ENCODE measurements around the gene TOB1.

Gene TOB1

DNA sequence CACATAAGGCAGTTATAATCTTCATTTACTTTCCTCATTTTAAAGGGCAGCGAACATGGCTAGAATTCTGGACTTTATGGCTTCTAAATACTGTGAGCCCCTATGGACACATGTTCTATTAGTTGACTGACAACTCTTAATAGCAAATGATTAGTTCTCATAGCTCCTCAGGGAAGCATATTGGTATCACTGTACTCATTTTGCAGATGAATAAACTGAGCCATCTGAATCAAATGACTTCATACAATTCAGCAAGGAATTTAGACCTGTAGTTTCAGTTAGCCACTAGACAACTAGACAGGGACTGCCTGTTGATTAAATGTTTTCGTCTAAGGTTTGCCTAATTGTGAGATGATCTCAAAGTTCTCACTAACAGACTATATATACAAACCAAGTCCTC lies 9.7 kb downstream of the TOB1 start:
- TF ChIP-seq TAF1 (IDR thresholded peaks at IDR 0.05; ENCODE audit: borderline replicate concordance, insufficient read depth, low read length) (no peak), POLR2AphosphoS5 (IDR thresholded peaks at IDR 0.05; ENCODE audit: low read depth, low read length) (no peak), FOXP2 (optimal IDR thresholded peaks at IDR 0.05; ENCODE audit: borderline replicate concordance, extremely low read depth, extremely low read length, insufficient read depth) (no peak), SIN3A (IDR thresholded peaks at IDR 0.05; ENCODE audit: borderline replicate concordance, insufficient read depth, low read length) (no peak)
- TF ChIP-seq, protein P1, sequence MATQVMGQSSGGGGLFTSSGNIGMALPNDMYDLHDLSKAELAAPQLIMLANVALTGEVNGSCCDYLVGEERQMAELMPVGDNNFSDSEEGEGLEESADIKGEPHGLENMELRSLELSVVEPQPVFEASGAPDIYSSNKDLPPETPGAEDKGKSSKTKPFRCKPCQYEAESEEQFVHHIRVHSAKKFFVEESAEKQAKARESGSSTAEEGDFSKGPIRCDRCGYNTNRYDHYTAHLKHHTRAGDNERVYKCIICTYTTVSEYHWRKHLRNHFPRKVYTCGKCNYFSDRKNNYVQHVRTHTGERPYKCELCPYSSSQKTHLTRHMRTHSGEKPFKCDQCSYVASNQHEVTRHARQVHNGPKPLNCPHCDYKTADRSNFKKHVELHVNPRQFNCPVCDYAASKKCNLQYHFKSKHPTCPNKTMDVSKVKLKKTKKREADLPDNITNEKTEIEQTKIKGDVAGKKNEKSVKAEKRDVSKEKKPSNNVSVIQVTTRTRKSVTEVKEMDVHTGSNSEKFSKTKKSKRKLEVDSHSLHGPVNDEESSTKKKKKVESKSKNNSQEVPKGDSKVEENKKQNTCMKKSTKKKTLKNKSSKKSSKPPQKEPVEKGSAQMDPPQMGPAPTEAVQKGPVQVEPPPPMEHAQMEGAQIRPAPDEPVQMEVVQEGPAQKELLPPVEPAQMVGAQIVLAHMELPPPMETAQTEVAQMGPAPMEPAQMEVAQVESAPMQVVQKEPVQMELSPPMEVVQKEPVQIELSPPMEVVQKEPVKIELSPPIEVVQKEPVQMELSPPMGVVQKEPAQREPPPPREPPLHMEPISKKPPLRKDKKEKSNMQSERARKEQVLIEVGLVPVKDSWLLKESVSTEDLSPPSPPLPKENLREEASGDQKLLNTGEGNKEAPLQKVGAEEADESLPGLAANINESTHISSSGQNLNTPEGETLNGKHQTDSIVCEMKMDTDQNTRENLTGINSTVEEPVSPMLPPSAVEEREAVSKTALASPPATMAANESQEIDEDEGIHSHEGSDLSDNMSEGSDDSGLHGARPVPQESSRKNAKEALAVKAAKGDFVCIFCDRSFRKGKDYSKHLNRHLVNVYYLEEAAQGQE (IDR thresholded peaks at IDR 0.05; ENCODE audit: insufficient read depth in 1 of 2, low read depth in 2 of 2, low read length in 2 of 2): no peak

DNA sequence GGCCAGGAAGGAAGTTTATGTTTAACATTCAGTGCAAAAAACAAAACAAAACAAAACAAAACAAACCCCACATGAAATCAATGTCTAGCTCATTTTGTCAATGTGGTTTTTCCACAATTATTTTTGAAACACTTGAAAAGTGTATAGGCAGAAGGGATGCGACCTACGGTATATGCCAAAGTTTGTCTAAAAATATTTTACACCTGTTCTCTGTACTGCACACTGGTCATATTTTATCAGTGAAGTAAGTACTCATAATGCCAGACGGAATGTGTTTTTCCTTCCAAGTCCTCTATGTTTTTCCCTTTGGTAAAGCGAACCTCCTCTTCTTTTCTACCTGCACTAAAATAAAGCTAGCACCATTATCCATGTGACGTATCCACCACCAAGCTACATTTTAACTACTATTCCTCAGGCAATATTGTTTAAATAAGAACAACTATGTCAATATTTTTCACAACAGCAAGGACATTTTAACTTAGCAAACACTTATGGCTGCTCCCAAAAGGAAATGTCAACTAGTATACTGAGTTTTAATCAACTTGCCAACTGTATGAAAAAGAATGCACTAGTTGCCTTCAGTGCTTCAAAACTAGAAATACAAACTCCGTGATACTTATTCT lies 10.3 kb downstream of the TOB1 start:
- TF ChIP-seq, protein P1 (IDR thresholded peaks at IDR 0.05; ENCODE audit: insufficient read depth in 1 of 2, low read depth in 2 of 2, low read length in 2 of 2): no peak
- no peak for TF ChIP-seq POLR2AphosphoS5 (IDR thresholded peaks at IDR 0.05; ENCODE audit: low read depth, low read length)
- TF ChIP-seq SIN3A (IDR thresholded peaks at IDR 0.05; ENCODE audit: borderline replicate concordance, insufficient read depth, low read length): no peak
- TF ChIP-seq TAF1 (IDR thresholded peaks at IDR 0.05; ENCODE audit: borderline replicate concordance, insufficient read depth, low read length): no peak
- TF ChIP-seq FOXP2 (optimal IDR thresholded peaks at IDR 0.05; ENCODE audit: borderline replicate concordance, extremely low read depth, extremely low read length, insufficient read depth): no peak

DNA sequence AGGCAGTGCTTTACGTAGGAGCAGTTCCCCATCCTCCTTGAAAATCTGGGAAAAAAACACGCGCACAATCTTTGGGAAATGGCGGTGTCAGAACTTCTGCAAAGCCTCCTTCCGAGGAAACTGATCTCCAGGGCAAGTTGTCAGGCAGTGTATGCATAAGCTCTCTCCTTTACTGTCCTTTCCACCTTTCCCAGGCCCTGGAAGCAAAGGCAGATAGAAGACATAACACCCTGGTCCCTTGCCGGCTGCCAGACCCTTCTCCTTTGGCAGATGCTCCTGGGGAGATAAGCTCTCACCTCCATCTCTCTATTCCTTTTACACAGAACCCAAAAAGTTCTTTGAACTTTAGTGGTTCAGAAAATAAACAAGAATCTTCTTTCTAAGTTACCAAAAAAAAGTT lies 12.4 kb downstream of the TOB1 start:
- TF ChIP-seq POLR2AphosphoS5 (IDR thresholded peaks at IDR 0.05; ENCODE audit: low read depth, low read length) (no peak), TAF1 (IDR thresholded peaks at IDR 0.05; ENCODE audit: borderline replicate concordance, insufficient read depth, low read length) (no peak), FOXP2 (optimal IDR thresholded peaks at IDR 0.05; ENCODE audit: borderline replicate concordance, extremely low read depth, extremely low read length, insufficient read depth) (no peak), SIN3A (IDR thresholded peaks at IDR 0.05; ENCODE audit: borderline replicate concordance, insufficient read depth, low read length) (no peak)
- TF ChIP-seq, protein P1 (IDR thresholded peaks at IDR 0.05; ENCODE audit: insufficient read depth in 1 of 2, low read depth in 2 of 2, low read length in 2 of 2): no peak

DNA sequence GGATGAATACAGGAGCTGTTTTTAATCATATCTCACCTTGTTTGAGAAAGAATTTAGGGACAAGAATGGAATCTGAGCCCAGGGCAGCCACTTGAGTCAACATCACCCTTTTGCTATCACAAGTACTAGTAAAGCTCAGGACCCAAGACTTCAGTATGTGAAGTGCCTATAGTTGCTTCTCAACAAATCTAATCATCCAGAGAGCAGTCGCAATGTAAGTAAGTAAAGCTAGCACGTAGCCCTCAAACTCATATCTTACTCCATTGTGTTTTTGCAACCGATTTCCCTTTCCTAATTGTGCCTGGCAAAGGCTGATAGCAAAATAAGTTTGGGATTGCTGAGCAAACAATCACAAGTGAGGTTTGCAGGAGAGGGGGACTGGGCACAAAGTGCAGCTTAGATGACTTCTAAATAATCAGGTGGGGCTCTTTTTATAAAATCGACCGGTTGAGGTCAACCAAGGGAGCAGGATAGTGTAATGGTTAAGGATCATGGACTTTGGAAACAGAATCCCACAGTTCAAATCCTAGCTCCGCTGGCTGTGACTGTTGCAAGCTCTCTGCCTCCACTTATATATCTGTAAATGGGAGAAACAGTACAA lies 13.0 kb downstream of the TOB1 start:
- TF ChIP-seq SIN3A (IDR thresholded peaks at IDR 0.05; ENCODE audit: borderline replicate concordance, insufficient read depth, low read length) (no peak), POLR2AphosphoS5 (IDR thresholded peaks at IDR 0.05; ENCODE audit: low read depth, low read length) (no peak), FOXP2 (optimal IDR thresholded peaks at IDR 0.05; ENCODE audit: borderline replicate concordance, extremely low read depth, extremely low read length, insufficient read depth) (no peak), TAF1 (IDR thresholded peaks at IDR 0.05; ENCODE audit: borderline replicate concordance, insufficient read depth, low read length) (no peak)
- TF ChIP-seq, protein P1 (IDR thresholded peaks at IDR 0.05; ENCODE audit: insufficient read depth in 1 of 2, low read depth in 2 of 2, low read length in 2 of 2): no peak
